GF-D8 (cell line): Measurements from ENCODE around the gene MTRF1L.

Source experiments
- DNase-seq: peaks from one replicate; lab custom pipeline; 2025; lab: John Stamatoyannopoulos, UW

MTRF1L gene

GRCh38 chr6:153002613-153003365 is at the start of gene MTRF1L:
Gene MTRF1L (minus strand): TSS chr6:153002709. CDS start chr6:153002685, 24 bp downstream.
- peak; percentile 85 for DNase-seq

- DNase-seq, result no peak
Measured at GRCh38 chr6:153051801-153052200, 49.3 kb upstream of the MTRF1L start.

- DNase-seq, result no peak
Measured at GRCh38 chr6:153048631-153049030, 46.1 kb upstream of the MTRF1L start.

- DNase-seq, result no peak
Measured at GRCh38 chr6:153047386-153047785, 44.9 kb upstream of the MTRF1L start.

GRCh38 chr6:153045271-153045670 is 42.8 kb upstream of the MTRF1L start:
- no peak for DNase-seq

- DNase-seq, result no peak
Measured at GRCh38 chr6:153044295-153044694, 41.8 kb upstream of the MTRF1L start.

GRCh38 chr6:153043719-153044118 is 41.2 kb upstream of the MTRF1L start:
- no peak for DNase-seq

- no peak for DNase-seq
Measured at GRCh38 chr6:153038378-153039057, 36.0 kb upstream of the MTRF1L start.

- no peak for DNase-seq
Measured at GRCh38 chr6:153034139-153034538, 31.6 kb upstream of the MTRF1L start.

- no peak for DNase-seq
Measured at GRCh38 chr6:153032255-153032882, 29.9 kb upstream of the MTRF1L start.

GRCh38 chr6:153031335-153031955 is 28.9 kb upstream of the MTRF1L start:
- no peak for DNase-seq

GRCh38 chr6:153028963-153029362 is 26.5 kb upstream of the MTRF1L start:
- no peak for DNase-seq

GRCh38 chr6:153028286-153028685 is 25.8 kb upstream of the MTRF1L start:
- DNase-seq, result no peak

- no peak for DNase-seq
Measured at GRCh38 chr6:153027480-153027879, 25.0 kb upstream of the MTRF1L start.

GRCh38 chr6:153024709-153025017 is 22.2 kb upstream of the MTRF1L start:
- DNase-seq, result no peak

GRCh38 chr6:153023977-153024708 is 21.6 kb upstream of the MTRF1L start:
- DNase-seq, result no peak

GRCh38 chr6:153018355-153018754 is 15.8 kb upstream of the MTRF1L start:
- no peak for DNase-seq

- no peak for DNase-seq
Measured at GRCh38 chr6:153016846-153017245, 14.3 kb upstream of the MTRF1L start.

GRCh38 chr6:153015094-153015640 is 12.7 kb upstream of the MTRF1L start:
- DNase-seq, result no peak

GRCh38 chr6:153013438-153013837 is 10.9 kb upstream of the MTRF1L start:
- DNase-seq, result no peak

GRCh38 chr6:153012856-153013255 is 10.3 kb upstream of the MTRF1L start:
- DNase-seq, result no peak

- DNase-seq, result no peak
Measured at GRCh38 chr6:153003366-153003690, 819 bp upstream of the MTRF1L start.
